SIG-M5 treated with dmso at 0.1 percent for 504 hours (cell line): ENCODE data around the gene MYCBP2.
"Not testable (repeated sequence)": the region's sequence is repeated elsewhere in the genome, so short reads cannot be mapped to it uniquely, and the experiment has no call there.

Experiments used
- DNase-seq: peaks from one replicate; lab custom pipeline; 2025; ENCODE audit not compliant: unreplicated experiment; lab: John Stamatoyannopoulos, UW

The MYCBP2 gene, protein sequence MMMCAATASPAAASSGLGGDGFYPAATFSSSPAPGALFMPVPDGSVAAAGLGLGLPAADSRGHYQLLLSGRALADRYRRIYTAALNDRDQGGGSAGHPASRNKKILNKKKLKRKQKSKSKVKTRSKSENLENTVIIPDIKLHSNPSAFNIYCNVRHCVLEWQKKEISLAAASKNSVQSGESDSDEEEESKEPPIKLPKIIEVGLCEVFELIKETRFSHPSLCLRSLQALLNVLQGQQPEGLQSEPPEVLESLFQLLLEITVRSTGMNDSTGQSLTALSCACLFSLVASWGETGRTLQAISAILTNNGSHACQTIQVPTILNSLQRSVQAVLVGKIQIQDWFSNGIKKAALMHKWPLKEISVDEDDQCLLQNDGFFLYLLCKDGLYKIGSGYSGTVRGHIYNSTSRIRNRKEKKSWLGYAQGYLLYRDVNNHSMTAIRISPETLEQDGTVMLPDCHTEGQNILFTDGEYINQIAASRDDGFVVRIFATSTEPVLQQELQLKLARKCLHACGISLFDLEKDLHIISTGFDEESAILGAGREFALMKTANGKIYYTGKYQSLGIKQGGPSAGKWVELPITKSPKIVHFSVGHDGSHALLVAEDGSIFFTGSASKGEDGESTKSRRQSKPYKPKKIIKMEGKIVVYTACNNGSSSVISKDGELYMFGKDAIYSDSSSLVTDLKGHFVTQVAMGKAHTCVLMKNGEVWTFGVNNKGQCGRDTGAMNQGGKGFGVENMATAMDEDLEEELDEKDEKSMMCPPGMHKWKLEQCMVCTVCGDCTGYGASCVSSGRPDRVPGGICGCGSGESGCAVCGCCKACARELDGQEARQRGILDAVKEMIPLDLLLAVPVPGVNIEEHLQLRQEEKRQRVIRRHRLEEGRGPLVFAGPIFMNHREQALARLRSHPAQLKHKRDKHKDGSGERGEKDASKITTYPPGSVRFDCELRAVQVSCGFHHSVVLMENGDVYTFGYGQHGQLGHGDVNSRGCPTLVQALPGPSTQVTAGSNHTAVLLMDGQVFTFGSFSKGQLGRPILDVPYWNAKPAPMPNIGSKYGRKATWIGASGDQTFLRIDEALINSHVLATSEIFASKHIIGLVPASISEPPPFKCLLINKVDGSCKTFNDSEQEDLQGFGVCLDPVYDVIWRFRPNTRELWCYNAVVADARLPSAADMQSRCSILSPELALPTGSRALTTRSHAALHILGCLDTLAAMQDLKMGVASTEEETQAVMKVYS (N-terminal part only)

GRCh38 chr13:77326905-77327604 lies at the start of gene MYCBP2:
Gene MYCBP2, minus strand, starts transcription at chr13:77327094. Its CDS starts 319 bp downstream, at chr13:77326775.
- peak; percentile 99 for DNase-seq

DNA sequence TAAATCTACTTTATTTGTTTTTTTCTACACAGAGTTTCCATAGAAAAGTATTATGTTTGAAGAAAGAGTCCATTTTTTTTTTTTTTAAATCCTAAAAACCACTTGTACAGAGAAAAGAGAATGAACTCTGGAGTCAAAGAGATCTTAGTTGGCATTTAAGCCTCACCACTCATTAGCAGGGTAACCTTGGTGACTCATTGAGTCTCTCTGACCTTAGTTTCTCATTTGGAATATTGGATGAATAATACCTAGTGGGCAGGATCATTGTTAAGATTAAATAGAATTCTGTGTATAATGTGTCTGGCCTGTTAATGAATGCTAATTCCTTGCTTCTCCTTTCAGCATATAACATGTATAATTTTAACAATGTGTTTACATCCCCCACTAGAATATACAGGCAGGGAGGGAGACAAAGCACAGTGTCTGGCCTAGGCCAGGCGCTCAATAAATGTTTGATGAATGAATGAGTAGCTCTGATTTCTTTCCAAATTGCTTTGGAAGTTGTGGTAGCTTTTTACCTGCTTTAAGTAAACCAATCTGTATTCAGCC lies 48.7 kb upstream of the MYCBP2 start:
- no peak for DNase-seq

GRCh38 chr13:77374786-77375185 lies 47.9 kb upstream of the MYCBP2 start:
- no peak for DNase-seq

GRCh38 chr13:77374339-77374738 lies 47.4 kb upstream of the MYCBP2 start:
- DNase-seq, result no peak

GRCh38 chr13:77373502-77373901 lies 46.6 kb upstream of the MYCBP2 start:
- no peak for DNase-seq

- DNase-seq, result peak; percentile 37
Observed at GRCh38 chr13:77372275-77372674, 45.4 kb upstream of the MYCBP2 start.

GRCh38 chr13:77370888-77371287 lies 44.0 kb upstream of the MYCBP2 start:
- DNase-seq, result no peak

DNA sequence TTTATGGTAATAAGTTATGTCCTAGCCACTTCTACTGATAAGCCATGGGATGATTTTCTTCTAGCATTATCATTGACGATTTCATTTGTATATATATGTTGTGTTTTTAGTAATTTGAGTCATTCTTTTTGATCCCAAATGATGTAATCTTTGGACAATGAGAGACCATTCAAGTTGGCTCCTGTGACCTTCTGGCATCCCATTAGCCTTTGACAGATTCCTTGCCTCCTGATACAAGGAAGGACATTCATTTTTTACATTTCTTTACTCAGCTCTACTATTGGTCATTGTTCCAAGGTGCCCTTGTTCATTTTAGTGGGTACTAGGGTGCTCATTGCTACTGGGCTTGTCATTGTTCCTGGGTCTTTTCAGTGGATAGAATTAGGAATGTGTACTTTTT lies 35.3 kb upstream of the MYCBP2 start:
- DNase-seq, result no peak

DNA sequence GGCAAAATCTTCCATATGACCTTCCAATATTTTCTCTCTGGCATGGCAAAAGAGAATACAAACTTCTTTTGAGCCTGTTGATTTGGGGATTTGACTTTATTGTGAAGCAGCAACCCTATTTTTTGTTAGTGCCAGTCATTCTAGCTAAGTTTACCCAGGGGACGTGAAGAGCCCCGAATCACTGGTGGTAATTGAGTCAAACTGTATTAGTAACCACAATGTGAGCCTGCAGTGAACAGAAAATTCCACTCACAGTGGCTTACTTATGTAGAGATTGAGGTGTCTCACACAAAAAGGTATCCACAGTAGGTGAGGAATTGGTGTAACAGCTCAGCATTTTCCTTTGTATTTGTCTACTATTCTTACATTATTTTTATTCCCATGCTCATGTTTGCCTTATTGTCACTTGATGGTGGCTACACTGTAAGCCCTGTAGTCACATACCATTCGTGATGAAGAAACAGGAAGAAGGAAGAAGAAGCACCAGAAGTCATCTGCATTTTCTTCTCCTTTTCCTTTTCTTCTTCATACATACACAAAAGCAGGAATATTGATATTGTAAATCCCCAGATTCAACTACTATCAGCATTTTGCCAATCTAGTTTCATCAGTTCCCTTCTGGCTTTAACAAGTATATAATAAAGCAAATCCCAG lies 33.3 kb upstream of the MYCBP2 start:
- DNase-seq, result peak; percentile 39

- no peak for DNase-seq
Observed at GRCh38 chr13:77359171-77359570, 32.3 kb upstream of the MYCBP2 start.

DNA sequence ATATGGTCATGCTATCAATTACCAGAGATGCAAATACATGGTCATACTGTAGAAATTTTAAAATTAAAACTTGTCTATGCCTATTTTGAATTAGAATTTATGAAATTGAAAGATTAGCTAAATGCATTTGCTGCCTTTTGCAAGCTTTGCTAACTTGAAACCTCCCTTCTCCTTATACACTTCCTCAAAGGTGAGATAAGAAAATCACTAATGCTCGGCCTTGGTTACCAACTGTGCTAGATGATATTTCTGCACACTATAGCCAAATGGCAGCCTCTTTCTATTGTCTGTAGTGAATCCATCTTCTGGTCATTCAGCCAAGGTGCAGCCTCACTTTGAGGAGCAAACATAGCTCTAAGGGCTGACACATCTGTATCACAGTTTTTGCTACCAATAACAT lies 31.1 kb upstream of the MYCBP2 start:
- no peak for DNase-seq

GRCh38 chr13:77356155-77356554 lies 29.3 kb upstream of the MYCBP2 start:
- no peak for DNase-seq

DNA sequence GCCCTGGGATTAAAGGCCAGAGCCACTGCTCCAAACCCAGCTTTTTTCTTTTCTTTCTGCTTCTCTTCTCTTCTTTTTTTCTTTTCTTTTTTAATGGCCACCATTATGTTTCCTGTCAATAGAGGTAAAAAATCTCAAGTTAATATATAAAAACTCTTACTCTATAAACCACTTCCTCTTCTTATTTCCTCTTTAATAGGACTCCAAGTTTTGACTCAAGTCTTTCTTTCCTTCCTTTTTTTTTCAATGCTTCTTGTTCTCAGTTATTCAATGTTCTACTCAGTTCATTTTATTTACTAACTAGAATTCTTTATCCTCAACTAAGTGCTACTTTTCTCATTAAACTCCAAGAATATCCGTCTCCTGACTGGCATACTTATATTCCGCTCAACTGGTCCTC lies 27.1 kb upstream of the MYCBP2 start:
- peak; percentile 97 for DNase-seq

DNA sequence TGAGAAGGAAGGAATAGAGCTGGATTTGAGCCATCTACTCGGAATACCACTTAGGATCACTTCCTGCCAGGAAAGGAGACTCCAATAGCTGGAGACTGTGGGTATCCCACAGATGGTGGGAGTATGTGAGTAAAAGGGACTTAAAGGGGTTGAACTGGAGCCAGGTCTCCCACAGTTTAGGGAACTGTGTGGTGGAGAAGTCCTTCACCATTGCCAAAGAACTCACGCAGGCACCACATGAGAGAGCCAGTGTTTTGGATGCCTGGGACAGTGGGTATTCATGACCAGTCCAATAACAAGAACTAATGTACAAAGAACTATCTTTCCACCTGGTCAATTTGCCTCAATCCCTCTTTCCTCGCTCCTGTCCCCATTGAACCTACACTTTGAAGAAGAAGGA lies 24.4 kb upstream of the MYCBP2 start:
- no peak for DNase-seq

DNA sequence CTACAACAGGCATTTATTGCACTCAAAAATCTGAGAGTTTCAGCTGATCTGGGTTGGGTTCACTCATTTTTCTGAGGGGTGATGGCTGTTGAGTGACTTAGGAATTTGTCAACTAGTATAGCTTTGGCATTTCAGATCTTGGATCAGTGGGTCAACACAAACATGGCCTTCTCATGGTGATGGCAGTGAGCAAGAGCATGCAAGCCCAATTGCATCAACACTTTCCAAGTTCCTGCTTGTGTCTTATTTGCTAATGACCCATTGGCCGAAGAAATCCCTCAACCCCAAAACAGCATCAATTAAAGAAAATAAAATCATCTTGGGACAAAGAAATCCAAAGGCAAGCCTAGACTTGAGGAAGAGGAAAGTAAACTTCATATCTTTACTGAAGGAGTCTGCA lies 23.9 kb upstream of the MYCBP2 start:
- no peak for DNase-seq

DNA sequence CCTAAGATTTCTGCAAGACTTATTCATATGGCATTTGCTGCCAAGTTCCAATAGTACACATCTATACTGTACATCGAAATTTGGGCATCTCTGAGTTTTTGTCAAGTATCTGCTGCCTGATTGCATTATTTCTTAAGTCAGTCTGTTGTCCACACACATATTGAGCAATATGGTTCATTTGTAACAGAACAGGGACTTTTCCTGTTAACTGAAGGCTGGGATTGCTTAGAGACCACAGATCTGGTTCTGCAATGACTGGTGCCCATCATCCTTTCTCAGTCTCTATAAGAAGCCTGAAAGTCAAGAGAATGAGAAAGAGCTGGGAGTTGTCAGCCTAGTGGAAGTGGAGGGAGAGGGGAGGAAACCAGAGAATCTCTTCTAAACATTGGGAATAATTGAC lies 22.5 kb upstream of the MYCBP2 start:
- DNase-seq, result peak; percentile 80

- not testable (repeated sequence) for DNase-seq
Observed at GRCh38 chr13:77347351-77347750, 20.5 kb upstream of the MYCBP2 start.

- peak; percentile 34 for DNase-seq
Observed at GRCh38 chr13:77345150-77345780, 18.4 kb upstream of the MYCBP2 start.

DNA sequence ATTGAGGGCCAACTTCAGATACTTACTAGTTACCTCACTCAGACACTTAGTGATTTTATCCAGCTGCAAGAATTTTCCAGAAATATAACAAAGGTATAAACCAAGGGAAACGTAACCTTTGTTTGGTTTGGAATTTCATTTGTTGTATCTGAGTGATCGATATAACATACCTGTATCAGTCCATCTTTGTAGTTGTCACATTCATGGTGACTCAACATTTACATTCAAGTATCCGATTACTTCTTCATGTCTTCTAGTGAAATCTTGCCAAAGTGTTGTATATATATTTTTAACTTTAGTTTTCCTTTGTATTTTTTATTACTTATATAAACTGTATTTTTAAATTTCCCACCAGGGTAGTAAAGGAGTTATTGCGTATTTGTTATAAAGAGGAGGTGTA lies 16.9 kb upstream of the MYCBP2 start:
- no peak for DNase-seq
